Heart right ventricle (tissue), 16 donors: ENCODE measurements around the gene TMEM52. TPM values are rescaled to one million over a fixed set of nuclear protein-coding genes. Genes with fewer than 3 reads are reported as not detected.

Experiments
- ATAC-seq, 8 donors: fragments of 200-7000 bp; cut with Tn5 transposase; one replicate each; pipeline ENCODE4 v1.9.1; 2020; ENCODE audit warnings: mild to moderate bottlenecking in 8 of 8, moderate library complexity in 8 of 8, moderate number of reproducible peaks in 1 of 8
- DNase-seq, 2 donors: peaks; one replicate each; pipeline ENCODE4 v3.0.0-alpha.2; 2020
- H3K27ac ChIP-seq, 10 donors: fragments of 200-600 bp; sonication (generic) in 2 of 10; one replicate each; pipeline versions ENCODE4 v1.5.0 to v1.8.0; 2020 to 2022; ENCODE audit warnings: mild to moderate bottlenecking in 3 of 10
- H3K27me3 ChIP-seq, 7 donors: fragments of 200-600 bp; one replicate each; pipeline ENCODE4 v1.8.0; 2021 to 2022; ENCODE audit warnings: mild to moderate bottlenecking in 2 of 7
- H3K36me3 ChIP-seq, 9 donors: fragments of 200-600 bp; sonication (generic) in 1 of 9; one replicate each; pipeline versions ENCODE4 v1.5.0 to v1.8.0; 2020 to 2022; ENCODE audit warnings: mild to moderate bottlenecking in 2 of 9
- H3K4me1 ChIP-seq, 9 donors: fragments of 200-600 bp; sonication (generic) in 1 of 9; one replicate each; pipeline versions ENCODE4 v1.5.0 to v1.8.0; 2020 to 2022; ENCODE audit warnings: mild to moderate bottlenecking in 4 of 9
- H3K4me3 ChIP-seq, 10 donors: fragments of 200-600 bp; sonication (generic) in 2 of 10; one replicate each; pipeline versions ENCODE4 v1.5.0 to v1.8.0; 2020 to 2022; ENCODE audit warnings: mild to moderate bottlenecking in 7 of 10, moderate library complexity in 2 of 10
- H3K9me3 ChIP-seq, 11 donors: fragments of 200-600 bp in 10 of 11; sonication (generic) in 2 of 11; one replicate each; pipeline versions ENCODE4 v1.5.0 to v1.8.0; 2013 to 2022; ENCODE audit warnings: mild to moderate bottlenecking in 2 of 11, control low read depth in 1 of 11, moderate library complexity in 1 of 11
- WGBS, 2 donors: extraction: QIAGEN DNeasy Blood & Tissue Kit; methylation state at CpG; one replicate each; pipeline ENCODE4 v1.1.7; 2013; ENCODE audit warnings: inconsistent platforms in 1 of 2; 5-methylcytosine and 5-hydroxymethylcytosine counted together
- intact Hi-C, 10 donors: fragments of 100-400 bp; cut with DNase I; formaldehyde crosslinking; loops; one replicate each; pipeline versions ENCODE4 v1.11.1 to v1.14.2; 2022
- polyA plus RNA-seq, 2 donors: library from polyadenylated mRNA; stranded (reverse); fragments of 200-250 nt; gene quantifications; one replicate each; pipeline ENCODE4 v1.2.3, GENCODE V29; 2013
- total RNA-seq, 10 donors: library from RNA; stranded (reverse); fragmentation: NEBNext Ultra II Directional in 3 of 10; extraction: Animal tissue kit (Norgen Biotek cat#: 25700) in 3 of 10; gene quantifications; one replicate each; pipeline versions ENCODE4 v1.2.1 to v1.2.4, GENCODE V29; 2021 to 2023
- TF ChIP-seq, protein P1 (sequence below), 9 donors: fragments of 200-600 bp; sonication (generic) in 2 of 9; IDR thresholded peaks; one replicate each; pipeline versions ENCODE4 v1.5.0 to v1.8.0; 2021 to 2022; ENCODE audit warnings: antibody characterized with exemption in 9 of 9, mild to moderate bottlenecking in 5 of 9, moderate library complexity in 1 of 9
- donor health status: Arrhythmogenic right ventricular cardiomyopathy.
- donor health status: ischemic (EF 13 %, LVEDD 7.1; RV severe dilation, severe dysfunction).
- donor health status: healthy with polysubstance abuse.
- donor health status: DM: no; HTN: yes; CAD: no.
- donor health status: DM: no; HTN: no; CAD: no.
- donor health status: ischemic (EF 25% LVEDD 6.9; RV normal size, moderate dysfunction).
- donor health status: ischemic (EF 25% LVEDD 5.7; RV mildly dilated, moderate dysfunction).
- donor health status: healthy.
- donor health status: DM: yes; HTN: yes; CAD: no.
- donor health status: Ischemic cardiomyopathy.
- donor health status: ischemic (EF 35%, LVEDD 5.7; RV mildly dilated, moderate dysfunction).
- donor health status: nonischemic (EF 11% LVEDD 7.7; RV severe dilation, severe dysfunction).
- donor health status: DM: yes; HTN: yes; CAD: no.
- donor health status: PGD.
- donor health status: ischemic (EF 29% LVEDD 5.4; RV normal size, mild dysfunction).
- donor health status: nonischemic (EF 23%, LVEDD 6.1; RV moderate dilation, normal function).

Gene TMEM52
- total and polyA plus RNA-seq, 12 donors = 0.58 to 11.5 (median 1.9) TPM; not detected in 2

DNA sequence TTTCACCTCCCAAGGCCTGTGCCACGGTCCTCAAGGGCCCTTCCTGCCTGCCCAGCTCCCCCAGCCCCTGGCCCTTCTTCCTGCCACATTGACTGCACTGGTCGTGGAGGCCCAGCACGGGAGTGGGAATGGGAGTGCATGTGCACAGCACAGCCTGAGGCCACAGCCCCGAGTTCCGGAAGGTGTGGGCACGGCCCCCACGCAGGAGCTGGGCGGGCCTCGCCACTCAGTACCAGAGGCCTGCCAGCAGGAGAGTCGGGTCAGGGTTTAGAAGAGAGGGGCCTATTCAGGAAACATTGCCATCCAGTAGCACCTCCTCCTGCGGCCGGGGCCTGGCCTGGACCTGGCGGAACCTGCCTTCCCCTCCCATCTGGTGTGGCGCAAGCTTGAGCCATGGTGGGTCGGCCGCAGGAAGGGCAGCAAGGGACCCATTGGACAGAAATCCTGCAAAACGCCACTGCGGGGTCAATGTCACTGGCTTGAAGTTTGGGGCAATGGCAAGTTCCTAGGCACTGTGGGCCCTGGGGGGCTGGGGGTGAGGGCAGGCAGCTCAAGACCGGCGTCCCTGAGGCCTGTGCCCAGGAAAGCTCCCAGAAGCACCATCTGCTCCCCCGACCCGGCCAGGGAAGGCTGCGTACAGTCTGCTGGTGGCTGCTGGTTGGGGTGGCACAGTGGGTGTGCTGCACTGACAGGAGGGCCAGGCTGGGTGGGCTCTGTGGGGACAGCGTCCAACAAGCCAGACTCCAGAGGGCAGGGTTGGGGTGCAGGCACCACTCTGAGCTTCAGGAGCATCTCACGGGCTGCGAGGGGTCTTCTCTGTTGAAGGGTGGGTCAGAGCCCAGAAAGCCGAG is 1.8 kb upstream of the TMEM52 start:
- 86 to 89% methylated on average over 27 of the region's 27 CpGs for WGBS, 2 donors
- Histone ChIP-seq H3K4me1 (peaks cover 10 to 19% (median 13%) of the 10 kb centered on the region in 9 donors), H3K36me3 (no peaks in the 10 kb centered on the region), H3K9me3 (no peaks in the 10 kb centered on the region), H3K27ac (no peak overlapping the region), H3K4me3 (no peak overlapping the region), H3K27me3 (no peaks in the 10 kb centered on the region)
- TF ChIP-seq, protein P1, sequence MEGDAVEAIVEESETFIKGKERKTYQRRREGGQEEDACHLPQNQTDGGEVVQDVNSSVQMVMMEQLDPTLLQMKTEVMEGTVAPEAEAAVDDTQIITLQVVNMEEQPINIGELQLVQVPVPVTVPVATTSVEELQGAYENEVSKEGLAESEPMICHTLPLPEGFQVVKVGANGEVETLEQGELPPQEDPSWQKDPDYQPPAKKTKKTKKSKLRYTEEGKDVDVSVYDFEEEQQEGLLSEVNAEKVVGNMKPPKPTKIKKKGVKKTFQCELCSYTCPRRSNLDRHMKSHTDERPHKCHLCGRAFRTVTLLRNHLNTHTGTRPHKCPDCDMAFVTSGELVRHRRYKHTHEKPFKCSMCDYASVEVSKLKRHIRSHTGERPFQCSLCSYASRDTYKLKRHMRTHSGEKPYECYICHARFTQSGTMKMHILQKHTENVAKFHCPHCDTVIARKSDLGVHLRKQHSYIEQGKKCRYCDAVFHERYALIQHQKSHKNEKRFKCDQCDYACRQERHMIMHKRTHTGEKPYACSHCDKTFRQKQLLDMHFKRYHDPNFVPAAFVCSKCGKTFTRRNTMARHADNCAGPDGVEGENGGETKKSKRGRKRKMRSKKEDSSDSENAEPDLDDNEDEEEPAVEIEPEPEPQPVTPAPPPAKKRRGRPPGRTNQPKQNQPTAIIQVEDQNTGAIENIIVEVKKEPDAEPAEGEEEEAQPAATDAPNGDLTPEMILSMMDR (IDR thresholded peaks at IDR 0.05) = no peak
- intact Hi-C loops = no loop called here
- DNase-seq = no peak
- ATAC-seq = no peak

DNA sequence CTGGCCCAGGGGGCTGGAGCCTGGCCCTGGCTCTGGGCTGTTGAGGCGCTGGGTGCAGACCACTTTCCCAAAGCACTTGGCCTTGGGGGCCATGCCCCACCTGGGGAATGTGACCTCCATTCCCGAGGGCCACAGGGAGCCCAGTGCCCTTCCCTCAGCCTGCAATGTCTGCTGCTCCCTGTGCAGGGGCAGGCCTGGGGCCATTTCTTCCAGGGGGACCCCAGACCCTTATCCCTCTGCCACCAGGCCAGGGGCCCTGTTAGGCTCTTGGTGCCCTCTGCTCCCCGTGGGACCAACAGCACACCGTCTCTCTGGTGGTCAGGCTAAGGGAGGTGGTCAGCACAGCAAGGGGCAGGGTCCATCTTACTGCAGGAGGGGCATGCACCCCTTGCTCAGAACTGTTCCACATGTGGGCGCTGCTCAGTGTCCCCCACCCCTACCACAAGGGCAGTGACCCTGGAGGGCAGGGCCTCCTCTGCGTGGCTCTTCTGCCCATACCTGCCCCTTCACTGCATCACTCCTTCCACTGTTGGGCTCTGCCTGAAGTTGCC is 1.1 kb upstream of the TMEM52 start:
- intact Hi-C loops = no loop called here
- TF ChIP-seq, protein P1 (IDR thresholded peaks at IDR 0.05) = no peak
- DNase-seq = no peak
- Histone ChIP-seq H3K9me3 (no peaks in the 10 kb centered on the region), H3K27me3 (no peaks in the 10 kb centered on the region), H3K27ac (peak overlapping the region in 9 of 10 donors; percentile 4 to 65 (median 49)), H3K36me3 (no peaks in the 10 kb centered on the region), H3K4me3 (peak overlapping the region in 7 of 10 donors; percentile 6 to 73 (median 60)), H3K4me1 (peaks cover 10 to 19% (median 13%) of the 10 kb centered on the region in 9 donors)
- WGBS, 2 donors = 89 to 91% methylated on average over 6 of the region's 6 CpGs
- peak in 1 of 8 donors; percentile 3 for ATAC-seq

DNA sequence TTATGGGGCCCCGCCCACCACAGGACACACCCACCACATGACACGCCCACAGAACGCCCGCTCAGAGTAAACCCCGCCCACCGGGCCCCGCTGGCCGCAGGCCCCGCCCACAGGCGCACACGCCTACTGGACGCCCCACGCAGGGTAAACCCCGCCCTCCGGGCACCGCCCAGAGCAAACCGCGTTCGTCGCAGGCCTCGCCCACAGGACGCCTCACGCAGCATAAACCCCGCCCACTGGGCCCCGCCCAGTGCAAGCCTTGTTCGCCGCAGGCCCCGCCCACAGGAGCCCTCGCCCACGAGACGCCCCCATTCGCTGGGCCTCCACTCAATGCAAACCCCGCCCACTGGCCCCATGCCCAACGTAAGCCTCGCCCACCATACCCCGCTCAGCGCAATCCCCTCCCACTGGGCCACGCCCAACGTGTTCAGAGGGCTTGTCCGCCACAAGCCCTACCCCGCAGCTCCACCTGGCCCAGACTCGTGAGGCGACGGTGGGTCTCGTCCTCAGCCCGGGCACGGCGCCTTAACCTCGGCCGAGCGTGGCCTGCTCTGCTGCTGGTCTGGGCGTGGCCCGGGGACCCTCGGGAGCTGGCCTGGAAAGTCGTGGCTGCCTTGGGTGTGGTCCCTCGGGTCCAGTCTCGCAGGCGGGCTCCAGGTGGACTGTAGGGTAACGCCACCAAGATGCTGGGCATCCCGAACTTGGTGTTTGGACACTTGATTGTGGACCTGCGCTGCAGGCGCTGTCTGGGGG is 401 bp upstream of the TMEM52 start:
- H3K4me1 ChIP-seq = peaks cover 10 to 19% (median 13%) of the 10 kb centered on the region in 9 donors
- DNase-seq (peak; percentile 98 to 100), ATAC-seq (peak; percentile 87 to 96 (median 93))
- intact Hi-C loops = no loop called here
- peak overlapping the region in 9 of 10 donors; percentile 36 to 73 (median 57) for H3K4me3 ChIP-seq
- H3K36me3 ChIP-seq = no peaks in the 10 kb centered on the region
- TF ChIP-seq, protein P1 (IDR thresholded peaks at IDR 0.05) = no peak
- no peaks in the 10 kb centered on the region for H3K27me3 ChIP-seq
- WGBS, 2 donors = 9% methylated on average over 56 to 62 of the region's 62 CpGs
- no peaks in the 10 kb centered on the region for H3K9me3 ChIP-seq
- peak overlapping the region in 9 of 10 donors; percentile 4 to 65 (median 49) for H3K27ac ChIP-seq
